Stimulated activated CD4-positive, alpha-beta T cell treated with anti-CD3 and anti-CD28 coated beads, Interleukin-4, amount 100 ng/mL, for 24 hours (primary cell): Measurements from ENCODE around the gene SPATC1L.
"Not testable (repeated sequence)": the region's sequence is repeated elsewhere in the genome, so short reads cannot be mapped to it uniquely, and the experiment has no call there.

Experiments
- DNase-seq: peaks from one replicate; pipeline ENCODE4 v3.0.0-alpha.2; 2020

Gene SPATC1L

GRCh38 chr21:46199436-46200373, 15.4 kb upstream of the SPATC1L start:
- no peak for DNase-seq

GRCh38 chr21:46196733-46197132, 12.5 kb upstream of the SPATC1L start:
- DNase-seq: no peak

GRCh38 chr21:46195595-46196195, 11.4 kb upstream of the SPATC1L start:
- DNase-seq: no peak

GRCh38 chr21:46194374-46195334, 10.4 kb upstream of the SPATC1L start:
- no peak for DNase-seq

- DNase-seq: no peak
Measured at GRCh38 chr21:46193829-46194373, 9.6 kb upstream of the SPATC1L start.

- no peak for DNase-seq
Measured at GRCh38 chr21:46191686-46192575, 7.7 kb upstream of the SPATC1L start.

- DNase-seq: no peak
Measured at GRCh38 chr21:46191257-46191685, 7.0 kb upstream of the SPATC1L start.

- no peak for DNase-seq
Measured at GRCh38 chr21:46190491-46191131, 6.4 kb upstream of the SPATC1L start.

- no peak for DNase-seq
Measured at GRCh38 chr21:46189959-46190490, 5.8 kb upstream of the SPATC1L start.

- no peak for DNase-seq
Measured at GRCh38 chr21:46189213-46189958, 5.1 kb upstream of the SPATC1L start.

GRCh38 chr21:46188226-46189212, 4.3 kb upstream of the SPATC1L start:
- DNase-seq: no peak

GRCh38 chr21:46187814-46188213, 3.6 kb upstream of the SPATC1L start:
- DNase-seq: no peak

- no peak for DNase-seq
Measured at GRCh38 chr21:46187261-46187660, 3.0 kb upstream of the SPATC1L start.

GRCh38 chr21:46185716-46186115, 1.5 kb upstream of the SPATC1L start:
- DNase-seq: no peak

- DNase-seq: peak; percentile 61
Measured at GRCh38 chr21:46184625-46185555, 631 bp upstream of the SPATC1L start.

- DNase-seq: not testable (repeated sequence)
Measured at GRCh38 chr21:46183337-46183909, 836 bp downstream of the SPATC1L start.
